HEK293 (cell line): ENCODE data around the gene PPP1R1C.

Experiments
- CTCF ChIA-PET: fragments of 350-600 bp; formaldehyde crosslinking; extraction: SDS; loops from one replicate; lab custom pipeline; 2021; ENCODE audit warnings: antibody characterized with exemption; lab: Yijun Ruan, JAX
- POLR2A ChIA-PET: fragments of 300-600 bp; formaldehyde crosslinking; extraction: SDS; loops from one replicate; lab custom pipeline; 2020; ENCODE audit warnings: antibody characterized with exemption, inconsistent platforms; lab: Yijun Ruan, JAX
- H3K27ac ChIP-seq: fragments of 200-500 bp; sonication (Bioruptor generic); 2 replicates; pipeline ENCODE4 v1.5.1; 2014; ENCODE audit warnings: low read depth, low read length, control low read depth, inconsistent platforms; ENCODE audit errors: extremely low read depth
- H3K36me3 ChIP-seq, 2 experiments: fragments of 200-500 bp in 1 of 2; sonication (Bioruptor generic) in 1 of 2; 1 replicate in 1 of 2; 2 replicates in 1 of 2; pipeline ENCODE4 v1.5.1; 2014 to 2017; ENCODE audit warnings: inconsistent platforms in 2 of 2, low read length in 2 of 2; ENCODE audit not compliant: control insufficient read depth in 2 of 2, insufficient read depth in 1 of 2
- H3K4me1 ChIP-seq: fragments of 200-500 bp; sonication (Bioruptor generic); 2 replicates; pipeline ENCODE4 v1.5.1; 2014; ENCODE audit warnings: mild to moderate bottlenecking, low read length, inconsistent platforms; ENCODE audit not compliant: control insufficient read depth, insufficient read depth
- H3K4me3 ChIP-seq: 2 replicates; pipeline ENCODE4 v1.5.1; 2011; ENCODE audit warnings: low read depth, mild to moderate bottlenecking, control low read depth, low read length, moderate library complexity
- H3K9me3 ChIP-seq: fragments of 200-500 bp; sonication (Bioruptor generic); 2 replicates; pipeline ENCODE4 v1.5.1; 2014; ENCODE audit warnings: low read depth, low read length, inconsistent platforms; ENCODE audit not compliant: control insufficient read depth, insufficient read depth
- HOXC10 ChIP-seq: sonication (generic); formaldehyde crosslinking; IDR thresholded peaks from 2 replicates; pipeline ENCODE4 v1.8.1; 2023; ENCODE audit warnings: mild to moderate bottlenecking, missing genetic modification reagents
- OVOL3 ChIP-seq: fragments of 450-650 bp; formaldehyde crosslinking; IDR thresholded peaks from 2 replicates; pipeline ENCODE4 v1.5.1; 2016; ENCODE audit warnings: missing biosample characterization, missing genetic modification characterization
- RBAK ChIP-seq: fragments of 450-650 bp; formaldehyde crosslinking; IDR thresholded peaks from 2 replicates; pipeline ENCODE4 v1.5.1; 2016; ENCODE audit warnings: missing biosample characterization, missing genetic modification characterization
- REPIN1 ChIP-seq: fragments of 450-650 bp; formaldehyde crosslinking; IDR thresholded peaks from 2 replicates; pipeline ENCODE4 v1.5.1; 2017; ENCODE audit warnings: missing biosample characterization, missing genetic modification characterization, low read depth
- ZBTB10 ChIP-seq: fragments of 450-650 bp; formaldehyde crosslinking; IDR thresholded peaks from 2 replicates; pipeline ENCODE4 v1.5.1; 2016; ENCODE audit warnings: missing biosample characterization, missing genetic modification characterization
- ZBTB20 ChIP-seq: fragments of 450-650 bp; formaldehyde crosslinking; IDR thresholded peaks from 2 replicates; pipeline ENCODE4 v1.5.1; 2016; ENCODE audit warnings: missing biosample characterization, missing genetic modification characterization
- ZNF513 ChIP-seq: fragments of 450-650 bp; IDR thresholded peaks from 2 replicates; pipeline ENCODE4 v1.5.1; 2018; ENCODE audit warnings: missing biosample characterization, missing genetic modification characterization
- ZNF518A ChIP-seq: fragments of 450-650 bp; formaldehyde crosslinking; conservative IDR thresholded peaks from 2 replicates; pipeline ENCODE4 v1.5.1; 2016; ENCODE audit warnings: low read depth, missing biosample characterization, missing genetic modification characterization
- ZNF530 ChIP-seq: fragments of 450-650 bp; formaldehyde crosslinking; IDR thresholded peaks from 2 replicates; pipeline ENCODE4 v1.5.1; 2016; ENCODE audit warnings: low read depth, missing biosample characterization, missing genetic modification characterization
- ZNF561 ChIP-seq: fragments of 450-650 bp; IDR thresholded peaks from 2 replicates; pipeline ENCODE4 v1.5.1; 2018; ENCODE audit warnings: missing biosample characterization, missing genetic modification characterization, borderline replicate concordance
- ZNF623 ChIP-seq: fragments of 450-650 bp; formaldehyde crosslinking; IDR thresholded peaks from 2 replicates; pipeline ENCODE4 v1.5.1; 2016; ENCODE audit warnings: missing biosample characterization, missing genetic modification characterization
- ZNF654 ChIP-seq: fragments of 450-650 bp; formaldehyde crosslinking; IDR thresholded peaks from 2 replicates; pipeline ENCODE4 v1.5.1; 2016; ENCODE audit warnings: low read depth, missing biosample characterization, missing genetic modification characterization
- ZNF785 ChIP-seq: fragments of 450-650 bp; formaldehyde crosslinking; IDR thresholded peaks from 2 replicates; pipeline ENCODE4 v1.5.1; 2016; ENCODE audit warnings: missing biosample characterization, missing genetic modification characterization
- ZNF792 ChIP-seq: fragments of 450-650 bp; formaldehyde crosslinking; IDR thresholded peaks from 2 replicates; pipeline ENCODE4 v1.5.1; 2016; ENCODE audit warnings: missing biosample characterization, missing genetic modification characterization

PPP1R1C gene

GRCh38 chr2:182115258-182115657 is 129.6 kb downstream of the PPP1R1C start:
- CTCF ChIA-PET: interaction anchor here (0.6 kb wide), 1 partner anchor 11 kb away, joined by 3 read pairs; no protein-coding TSS in a partner anchor
- Histone ChIP-seq H3K4me1 (no peaks in the 10 kb centered on the region), H3K4me3 (no peak overlapping the region), H3K9me3 (no peaks in the 10 kb centered on the region), H3K27ac (no peak overlapping the region)
- POLR2A ChIA-PET: no interaction called here
- no peak for TF ChIP-seq OVOL3 (tag by site-specific recombination)
- TF ChIP-seq ZNF623 (tag by site-specific recombination): no peak
- no peak for TF ChIP-seq ZNF785 (tag by site-specific recombination)
- TF ChIP-seq ZBTB20: no peak
- no peak for TF ChIP-seq RBAK
- TF ChIP-seq ZNF561 (tag by site-specific recombination): no peak
- TF ChIP-seq, all 188 proteins: peak for 0
- H3K36me3 ChIP-seq: no peaks in the 10 kb centered on the region

GRCh38 chr2:182116774-182117173 is 131.1 kb downstream of the PPP1R1C start:
- Histone ChIP-seq H3K4me1 (no peaks in the 10 kb centered on the region), H3K36me3 (no peaks in the 10 kb centered on the region), H3K27ac (no peak overlapping the region), H3K9me3 (no peaks in the 10 kb centered on the region)
- POLR2A ChIA-PET: no interaction called here
- TF ChIP-seq ZNF654 (tag by site-specific recombination) (no peak), OVOL3 (tag by site-specific recombination) (no peak), ZBTB10 (tag by site-specific recombination) (no peak), ZNF530 (tag by site-specific recombination) (no peak), ZBTB20 (no peak), HOXC10 (CRISPR knock-in tag) (no peak), ZNF792 (no peak), ZNF513 (no peak), REPIN1 (no peak), ZNF518A (no peak)
- TF ChIP-seq, all 188 proteins: peak for 0
- CTCF ChIA-PET: interaction anchor here (0.6 kb wide), 1 partner anchor 109 kb away, joined by 3 read pairs; no protein-coding TSS in a partner anchor
- no peak overlapping the region for H3K4me3 ChIP-seq
